ENCODE results near the gene ACTBL2.

GRCh38 chr5:57434227-57434640, 48.4 kb downstream of the ACTBL2 start:
- no peak for TF ChIP-seq CTCF (conservative IDR thresholded peaks at IDR 0.05 in 1 of 2, IDR thresholded peaks at IDR 0.05 in 1 of 2; ENCODE audit: low read depth in 1 of 2, low read length in 2 of 2)
- TF ChIP-seq EZH2 (IDR thresholded peaks at IDR 0.05; ENCODE audit: low read length, missing control alignments), result no peak

All from fibroblast of lung (primary cell).